NOMO-1 treated with dmso at 0.1 percent for 144 hours (cell line): ENCODE measurements around the gene EIF4A3.

Experiments used
- DNase-seq: peaks from one replicate; lab custom pipeline; 2025; ENCODE audit not compliant: unreplicated experiment; lab: John Stamatoyannopoulos, UW

The EIF4A3 gene

DNA sequence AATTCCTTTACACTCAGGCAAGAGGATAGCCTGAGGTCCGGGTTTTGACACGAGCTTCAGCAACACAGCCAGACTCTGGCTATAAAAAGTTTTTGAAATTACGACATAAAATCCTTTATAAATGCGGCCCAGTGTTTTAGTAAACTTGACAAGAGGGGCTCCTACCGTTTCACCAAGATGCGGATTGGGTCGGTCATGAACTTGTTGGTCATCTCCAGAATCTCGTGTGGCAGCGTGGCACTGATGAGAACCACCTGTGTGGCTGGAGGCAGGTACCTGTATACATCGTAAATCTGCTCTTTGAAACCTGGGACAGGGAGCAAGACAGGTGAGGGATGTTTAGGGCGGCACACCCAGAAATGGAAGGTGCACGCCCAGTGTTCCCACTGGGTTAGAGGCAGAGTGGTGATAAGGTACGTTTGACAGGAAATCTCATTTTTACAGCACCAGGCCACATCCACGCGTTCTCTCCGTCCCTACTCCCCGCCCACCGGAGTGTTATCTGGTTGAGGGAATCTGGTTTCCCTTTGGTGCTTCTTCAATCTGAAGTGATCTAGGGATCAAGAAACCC, 8.0 kb downstream of the EIF4A3 start:
- DNase-seq, result no peak

DNA sequence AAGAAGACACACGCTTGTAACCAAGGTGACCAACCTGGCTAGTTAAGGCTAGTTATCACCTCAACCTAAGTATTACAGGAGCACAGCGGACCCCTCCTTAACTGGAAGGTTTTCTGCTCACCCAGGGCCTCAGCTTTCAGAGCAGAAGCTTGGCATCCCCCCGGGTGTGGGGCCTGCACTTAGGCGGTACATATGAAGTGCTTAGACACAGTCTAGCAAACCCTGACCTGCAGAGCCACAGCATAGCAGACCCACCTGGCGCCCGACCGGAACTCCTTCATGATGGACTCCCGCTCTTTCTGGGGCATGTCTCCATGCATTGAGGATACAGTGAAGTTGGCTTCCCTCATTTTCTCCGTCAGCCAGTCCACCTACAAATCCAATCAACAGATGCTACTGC, 9.8 kb downstream of the EIF4A3 start:
- no peak for DNase-seq

DNA sequence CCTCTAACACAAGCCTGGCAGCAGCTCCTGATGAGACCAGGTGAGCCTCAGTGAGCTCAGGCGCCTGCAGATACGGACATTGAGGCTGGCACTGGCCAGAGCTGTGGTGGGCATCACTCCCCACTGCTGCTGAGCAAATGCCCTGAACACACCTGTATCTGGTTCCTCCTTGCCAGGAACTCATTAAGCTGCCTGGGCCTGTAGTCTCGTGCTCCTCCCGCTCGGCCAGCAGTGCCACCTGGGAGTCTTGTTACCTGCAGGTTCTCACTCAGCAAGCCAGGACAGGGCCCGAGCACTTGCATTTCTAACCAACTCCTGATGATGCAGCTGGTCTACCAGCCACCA, 13.3 kb downstream of the EIF4A3 start:
- DNase-seq, result no peak

DNA sequence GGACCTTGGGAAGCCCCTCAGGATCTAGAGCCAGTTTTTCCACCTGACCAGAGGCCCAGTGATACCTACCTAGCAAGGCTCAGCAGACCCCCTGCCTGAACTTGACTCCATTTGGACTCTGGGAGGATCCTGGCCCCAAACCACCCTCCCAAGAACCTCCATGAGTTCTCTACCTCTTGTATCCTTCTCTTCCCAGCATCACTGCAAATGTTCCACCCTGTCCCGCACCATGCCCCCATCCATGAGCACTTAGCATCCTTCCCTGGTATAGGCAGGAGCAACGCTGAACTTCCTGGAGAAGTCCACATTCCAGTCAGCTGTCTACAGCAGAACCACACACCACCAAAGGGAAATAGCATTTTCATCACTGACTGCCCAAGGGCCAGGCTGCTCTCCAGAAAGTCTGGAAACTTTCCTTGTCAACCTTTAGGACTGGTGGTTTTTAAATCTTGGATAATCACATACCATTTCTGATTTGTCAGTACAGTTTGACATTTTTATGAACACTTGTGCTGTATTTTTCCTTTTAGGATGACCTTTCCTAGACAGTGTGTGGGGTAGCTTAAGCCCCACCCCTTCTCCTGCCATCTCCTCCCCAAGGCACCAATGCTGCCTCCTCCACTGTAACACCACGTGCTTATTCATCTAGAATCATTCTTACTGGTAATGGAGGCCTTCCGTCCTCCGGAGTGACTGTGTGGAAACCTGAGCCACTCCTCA, 13.9 kb downstream of the EIF4A3 start:
- DNase-seq, result no peak

DNA sequence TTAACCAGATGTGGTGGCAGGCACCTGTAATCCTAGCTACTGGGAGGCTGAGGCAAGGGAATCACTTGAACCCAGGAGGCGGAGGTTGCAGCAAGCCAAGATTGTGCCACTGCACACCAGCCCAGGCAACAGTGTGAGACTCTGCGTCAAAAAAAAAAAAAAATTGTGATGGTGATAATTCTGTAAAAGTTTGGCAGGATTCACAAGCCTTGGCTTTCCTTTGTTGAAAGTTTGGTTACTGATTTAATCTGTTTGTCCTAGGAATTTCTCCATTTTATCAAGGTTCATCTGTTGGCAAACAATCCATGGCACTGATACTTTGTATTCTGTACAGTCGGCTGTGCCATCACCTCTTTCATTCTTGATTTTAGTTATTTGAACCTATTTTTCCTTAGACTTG, 15.9 kb downstream of the EIF4A3 start:
- DNase-seq, result no peak

DNA sequence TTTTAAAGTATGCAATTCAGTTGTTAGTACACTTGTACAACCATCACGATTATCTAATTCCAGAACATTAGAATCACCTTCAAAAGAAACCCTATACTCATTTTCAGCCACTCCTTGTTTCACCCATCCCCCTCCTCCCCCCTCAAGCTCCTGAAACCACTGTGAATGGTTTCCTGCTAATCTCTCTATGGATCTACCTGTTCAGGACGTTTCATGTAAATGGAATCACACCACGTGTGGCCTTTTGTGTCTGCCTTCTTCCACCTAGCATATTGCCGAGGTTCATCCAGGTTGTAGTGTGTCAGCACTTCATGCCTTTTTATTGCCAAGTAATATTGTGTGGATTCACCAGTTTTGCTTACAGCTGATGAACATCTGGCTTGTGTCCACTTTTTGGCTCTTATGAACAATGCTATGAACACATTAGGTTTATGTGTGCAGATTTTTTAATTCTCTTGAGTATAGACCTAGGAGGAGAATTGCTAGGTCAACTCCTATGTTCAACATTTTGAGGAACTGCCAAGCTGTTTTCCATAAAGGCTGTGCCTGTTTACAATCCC, 17.8 kb downstream of the EIF4A3 start:
- no peak for DNase-seq

DNA sequence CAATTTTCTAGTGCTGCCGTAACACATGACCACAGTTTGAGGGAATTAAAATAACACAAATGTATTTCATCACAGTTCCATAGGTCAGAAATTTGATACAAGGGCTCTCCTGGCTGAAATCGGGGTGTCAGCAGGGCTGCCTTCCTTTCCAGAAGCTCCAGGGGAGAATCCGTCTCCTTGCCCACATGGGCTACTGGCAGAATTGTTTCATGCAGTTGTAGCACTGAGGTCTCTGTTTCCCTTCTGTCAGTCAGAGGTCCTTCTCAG, 20.5 kb downstream of the EIF4A3 start:
- no peak for DNase-seq

DNA sequence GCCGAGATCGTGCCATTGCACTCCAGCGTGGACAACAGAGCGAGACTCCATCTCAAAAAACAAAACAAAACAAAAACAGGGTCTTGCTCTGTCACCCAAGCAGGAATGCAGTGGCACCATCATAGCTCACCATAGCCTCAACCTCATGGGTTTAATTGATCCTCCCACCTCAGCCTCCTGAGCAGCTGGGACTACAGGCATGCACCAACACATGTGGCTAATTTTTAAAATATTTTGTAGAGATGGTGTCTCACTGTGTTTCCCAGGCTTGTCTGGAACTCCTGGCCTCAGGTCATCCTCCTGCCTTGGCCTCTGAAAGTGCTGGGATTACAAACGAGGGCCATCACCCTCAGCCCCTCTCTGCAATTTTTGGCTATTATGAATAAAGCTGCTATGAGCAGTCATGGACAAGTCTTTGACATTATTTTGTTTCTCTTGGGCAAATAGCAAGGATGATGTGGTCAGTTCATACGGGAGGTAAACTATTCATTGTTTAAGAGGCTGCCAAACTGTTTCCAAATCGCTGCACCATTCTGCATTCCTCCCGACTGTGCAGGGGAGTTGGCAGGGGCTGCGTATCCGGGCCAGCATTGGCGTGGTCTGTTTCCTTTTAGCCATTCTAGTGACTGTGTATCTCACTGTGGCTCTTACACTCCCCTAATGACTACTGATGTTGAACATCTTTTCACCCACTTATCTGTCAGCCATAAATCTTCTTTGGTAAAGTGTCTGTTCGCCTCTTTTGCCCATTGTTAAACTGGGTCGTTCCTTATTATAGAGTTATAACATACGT, 21.1 kb downstream of the EIF4A3 start:
- no peak for DNase-seq

DNA sequence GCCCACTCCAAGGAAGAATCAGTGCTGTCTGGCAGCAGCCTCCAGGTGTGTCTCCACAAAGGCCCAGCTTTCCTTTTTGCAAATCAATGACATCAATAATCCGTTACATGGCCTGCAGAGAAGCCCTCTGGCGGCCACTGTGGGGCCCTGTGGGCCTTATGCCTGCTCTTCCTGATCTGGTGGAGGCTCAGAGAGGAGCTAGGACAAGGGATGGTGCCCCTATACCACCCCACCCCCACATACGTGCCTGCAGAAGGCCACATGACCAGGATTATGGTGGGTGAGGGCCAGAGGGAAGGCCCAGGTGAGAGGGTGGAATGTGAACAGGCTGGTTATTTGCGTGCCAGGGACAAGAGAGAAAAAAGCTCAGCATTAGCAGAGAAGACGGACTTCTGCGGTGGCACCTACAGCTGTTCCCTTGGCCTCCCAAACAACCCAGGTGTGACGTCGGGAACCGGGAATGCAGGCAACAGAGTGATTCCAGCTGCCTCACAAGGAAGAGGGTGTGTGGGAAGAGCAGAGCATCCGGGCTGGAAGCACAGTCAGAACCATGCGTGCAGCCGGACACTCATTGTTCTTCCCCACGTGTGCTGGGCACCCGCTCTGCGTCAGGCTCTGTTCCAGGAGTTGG, 22.5 kb downstream of the EIF4A3 start:
- DNase-seq, result no peak

DNA sequence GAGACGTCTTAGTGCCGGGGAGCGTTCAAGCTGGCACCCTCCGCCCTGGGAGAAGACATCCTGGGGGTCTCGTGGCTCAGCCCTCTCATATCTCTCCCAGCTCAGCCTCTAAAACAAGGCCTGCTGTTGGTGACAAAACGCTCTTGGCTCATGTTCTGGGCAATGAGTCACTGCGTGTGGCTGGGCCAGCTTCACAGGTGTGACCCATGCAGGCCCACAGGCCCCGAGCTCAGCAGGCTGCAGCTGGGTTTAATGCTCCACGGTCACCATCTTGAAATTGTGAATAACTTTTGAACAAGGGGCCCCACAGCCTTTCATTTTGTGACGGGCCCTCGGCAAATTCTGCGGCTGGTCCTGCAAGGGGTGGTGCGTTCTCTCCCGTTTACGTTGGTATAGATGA, 23.1 kb downstream of the EIF4A3 start:
- DNase-seq, result no peak

DNA sequence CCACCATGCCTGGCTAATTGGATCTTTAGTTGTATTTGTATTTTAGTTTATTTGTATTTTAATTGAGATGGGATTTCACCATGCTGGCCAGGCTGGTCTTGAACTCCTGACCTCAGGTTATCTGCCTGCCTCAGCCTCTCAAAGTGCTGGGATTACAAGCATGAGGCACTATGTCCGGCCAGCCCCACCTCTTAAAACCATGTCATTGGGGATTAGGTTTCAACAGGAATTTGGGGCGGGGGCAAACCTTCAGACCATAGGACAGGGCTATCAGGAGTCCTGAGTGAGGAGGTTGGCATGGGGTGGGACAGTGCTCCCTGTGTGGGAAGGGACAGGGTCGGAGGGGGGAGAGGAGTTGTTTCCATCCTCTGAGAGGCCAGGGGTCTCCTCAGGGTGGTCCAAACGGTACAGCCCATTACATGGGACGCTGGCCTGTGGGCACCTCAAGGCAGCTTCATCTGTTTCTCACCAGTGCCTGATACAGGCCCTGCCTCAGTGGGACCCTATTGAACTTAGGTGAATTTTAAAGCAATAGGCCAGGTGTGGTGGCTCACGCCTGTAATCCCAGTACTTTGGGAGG, 23.9 kb downstream of the EIF4A3 start:
- DNase-seq, result no peak

DNA sequence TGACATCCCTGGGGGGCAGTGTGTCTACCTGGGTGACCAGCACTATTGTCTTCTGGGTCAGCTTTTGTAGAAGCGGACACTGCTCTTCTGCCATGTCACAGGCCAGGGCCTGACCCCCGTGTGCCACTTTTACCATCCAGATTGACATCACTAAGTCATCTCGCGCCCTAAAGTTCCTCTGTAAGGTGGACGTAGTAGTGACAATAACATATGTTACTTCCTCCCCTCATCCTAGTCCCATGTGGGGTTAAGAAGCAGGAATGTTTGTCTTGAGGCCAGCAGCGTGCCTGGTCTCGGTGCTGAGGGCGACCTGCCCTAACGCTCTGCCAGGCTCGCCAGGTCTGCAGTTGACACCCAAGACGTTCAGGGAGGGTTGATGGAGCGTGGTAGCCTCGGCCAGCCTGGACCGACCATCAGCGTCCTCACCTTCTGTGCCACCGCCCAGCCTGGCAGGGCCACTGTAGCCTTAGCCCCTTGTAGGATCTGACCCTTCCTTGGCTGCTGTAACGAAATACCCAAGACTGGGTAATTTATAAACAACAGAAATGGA, 24.8 kb downstream of the EIF4A3 start:
- DNase-seq, result no peak

DNA sequence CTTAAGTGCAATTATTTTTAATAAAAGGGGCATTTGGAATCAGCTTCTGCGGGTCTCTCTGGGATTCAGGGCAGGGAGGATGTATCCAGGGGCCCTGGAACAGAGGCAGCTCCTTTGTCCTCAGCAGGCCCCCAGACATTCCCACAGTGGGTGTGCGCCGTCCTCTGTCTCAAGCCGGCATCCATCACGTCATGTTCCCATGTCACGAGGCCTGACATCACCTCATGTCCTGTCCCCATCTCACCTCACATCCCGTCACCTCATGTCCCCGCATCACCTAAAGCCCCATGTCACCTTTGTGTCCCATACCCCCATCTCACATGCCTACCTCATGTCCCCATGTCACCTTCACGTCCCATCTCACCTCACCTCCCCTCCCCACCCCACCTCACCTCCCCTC, 27.1 kb downstream of the EIF4A3 start:
- DNase-seq, result no peak

DNA sequence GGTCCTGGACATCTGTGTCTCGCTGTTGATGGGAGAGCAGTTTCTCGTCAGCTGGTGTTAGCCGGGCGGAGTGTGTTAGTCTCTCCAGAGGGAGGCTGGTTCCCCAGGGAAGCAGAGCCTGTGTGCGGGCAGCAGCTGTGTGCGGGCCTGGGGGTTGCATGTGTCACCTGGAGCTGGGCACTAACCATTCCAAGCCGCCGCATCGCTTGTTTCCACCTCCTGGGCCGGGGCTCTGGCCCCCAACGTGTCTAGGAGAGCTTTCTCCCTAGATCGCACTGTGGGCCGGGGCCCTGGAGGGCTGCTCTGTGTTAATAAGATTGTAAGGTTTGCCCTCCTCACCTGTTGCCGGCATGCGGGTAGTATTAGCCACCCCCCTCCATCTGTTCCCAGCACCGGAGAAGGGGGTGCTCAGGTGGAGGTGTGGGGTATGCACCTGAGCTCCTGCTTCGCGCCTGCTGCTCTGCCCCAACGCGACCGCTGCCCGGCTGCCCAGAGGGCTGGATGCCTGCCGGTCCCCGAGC, 27.6 kb downstream of the EIF4A3 start:
- DNase-seq, result no peak

DNA sequence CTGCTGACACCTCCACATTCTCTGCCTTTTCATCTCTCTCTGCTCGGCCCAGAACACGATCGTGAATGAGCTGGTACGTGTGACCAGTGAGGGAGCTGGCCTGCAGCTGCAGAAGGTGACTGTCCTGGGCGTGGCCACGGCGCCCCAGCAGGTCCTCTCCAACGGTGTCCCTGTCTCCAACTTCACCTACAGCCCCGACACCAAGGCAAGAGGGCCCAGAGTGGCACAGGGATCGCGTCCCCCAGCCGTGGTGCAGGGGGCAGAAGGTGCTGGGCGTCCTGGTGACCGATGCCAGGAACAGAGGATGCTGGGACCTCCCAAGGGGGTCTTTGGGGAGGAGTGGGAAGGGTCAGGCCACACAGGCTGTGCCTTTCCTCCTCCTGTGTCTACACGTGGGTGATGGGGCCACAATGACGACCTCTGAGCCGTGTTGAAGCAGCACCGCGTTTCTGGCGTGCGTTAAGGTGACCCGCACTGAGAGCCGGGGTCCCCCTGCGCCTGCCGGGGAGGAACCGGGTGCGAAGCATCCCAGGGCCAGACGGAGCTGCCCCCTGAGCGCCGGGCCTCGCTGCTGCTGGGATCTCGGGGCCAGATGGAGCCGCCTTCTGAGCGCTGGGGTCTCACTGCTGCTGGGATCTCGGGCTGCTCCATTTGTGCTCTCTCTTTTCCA, 28.2 kb downstream of the EIF4A3 start:
- no peak for DNase-seq

DNA sequence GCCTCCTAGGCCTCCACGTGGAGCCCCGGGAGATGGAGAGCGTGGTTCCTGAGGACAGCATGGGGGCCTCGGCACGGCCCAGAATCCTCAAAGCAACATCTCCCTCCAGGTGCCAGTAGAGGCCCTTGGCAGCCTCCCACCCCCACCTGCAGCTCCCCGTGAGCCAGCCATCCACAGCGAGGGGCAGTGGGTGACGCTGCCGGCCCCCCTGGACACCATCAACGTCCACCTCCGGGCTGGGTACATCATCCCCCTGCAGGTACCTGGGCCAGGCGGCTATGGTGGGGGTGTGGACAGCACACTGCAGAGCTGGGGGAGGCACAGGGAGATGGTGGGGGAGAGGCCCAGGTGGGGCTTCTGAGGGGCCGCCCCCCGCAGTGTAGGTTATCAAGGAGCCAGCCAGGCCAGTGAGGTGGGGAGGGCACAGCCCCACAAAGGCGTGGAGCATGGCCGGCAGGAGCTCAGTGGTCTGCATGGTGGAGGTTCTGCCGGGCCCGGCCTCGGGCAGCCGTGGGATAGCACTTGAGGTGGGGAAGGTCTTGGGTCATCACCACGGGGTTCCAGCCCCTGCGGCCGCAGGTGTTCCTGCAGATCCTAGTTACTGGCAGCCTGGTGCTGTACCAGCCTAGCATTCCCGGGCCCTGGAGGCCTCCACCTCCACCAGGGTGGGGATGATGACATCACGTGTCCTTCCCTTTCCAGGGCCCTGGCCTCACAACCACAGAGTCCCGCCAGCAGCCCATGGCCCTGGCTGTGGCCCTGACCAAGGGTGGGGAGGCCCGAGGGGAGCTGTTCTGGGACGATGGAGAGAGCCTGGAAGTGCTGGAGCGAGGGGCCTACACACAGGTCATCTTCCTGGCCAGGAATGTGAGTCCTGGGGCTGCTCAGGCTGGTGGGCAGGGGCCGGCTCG, 29.2 kb downstream of the EIF4A3 start:
- DNase-seq, result no peak

DNA sequence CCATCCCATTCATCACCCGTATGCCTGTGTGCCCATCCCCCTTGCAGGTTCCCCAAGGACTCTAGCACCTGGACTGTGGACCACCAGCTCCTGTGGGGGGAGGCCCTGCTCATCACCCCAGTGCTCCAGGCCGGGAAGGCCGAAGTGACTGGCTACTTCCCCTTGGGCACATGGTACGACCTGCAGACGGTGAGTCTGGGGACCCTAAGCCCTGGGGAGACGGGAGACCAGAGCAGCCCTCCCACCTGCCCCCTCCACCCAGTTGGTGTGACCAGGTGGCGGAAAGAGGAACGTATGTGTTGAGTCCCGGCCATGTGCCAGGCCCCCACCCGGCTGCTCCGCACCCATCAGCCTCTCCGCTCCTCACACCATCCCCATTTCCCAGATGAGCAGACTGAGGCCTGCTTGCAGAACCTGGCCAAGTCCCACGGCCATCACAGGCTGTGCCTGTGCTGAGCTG, 30.0 kb downstream of the EIF4A3 start:
- DNase-seq, result no peak

DNA sequence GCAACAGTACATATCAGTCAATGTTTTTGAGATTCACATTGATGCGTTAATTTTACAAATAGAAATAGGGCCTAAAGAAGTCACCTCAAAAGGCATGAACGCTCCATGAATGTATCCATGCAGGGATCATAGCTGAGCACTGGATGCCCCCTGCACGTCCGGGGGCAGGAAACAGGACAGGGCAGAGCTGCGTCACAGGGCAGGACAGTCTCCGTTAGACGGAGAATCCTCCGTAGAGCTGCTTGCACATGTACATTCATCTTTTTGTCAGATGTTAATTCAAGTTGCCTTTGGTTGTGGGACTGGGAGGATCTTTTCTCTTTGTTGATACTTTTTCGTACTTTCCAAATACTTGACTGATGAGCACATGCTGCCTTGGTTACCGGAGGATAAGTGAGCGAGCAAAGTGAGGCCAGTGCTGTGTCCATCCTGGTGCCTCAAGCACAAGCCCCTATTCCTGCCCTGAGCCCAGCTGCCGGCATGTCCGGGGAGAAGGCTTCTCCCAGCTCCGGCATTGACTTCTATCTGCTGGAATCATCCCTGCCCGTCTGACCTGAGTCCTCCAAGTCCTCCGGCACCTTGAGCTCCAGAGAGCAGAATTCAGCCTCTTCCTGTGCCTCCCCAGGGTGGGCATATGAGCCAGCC, 30.5 kb downstream of the EIF4A3 start:
- no peak for DNase-seq

DNA sequence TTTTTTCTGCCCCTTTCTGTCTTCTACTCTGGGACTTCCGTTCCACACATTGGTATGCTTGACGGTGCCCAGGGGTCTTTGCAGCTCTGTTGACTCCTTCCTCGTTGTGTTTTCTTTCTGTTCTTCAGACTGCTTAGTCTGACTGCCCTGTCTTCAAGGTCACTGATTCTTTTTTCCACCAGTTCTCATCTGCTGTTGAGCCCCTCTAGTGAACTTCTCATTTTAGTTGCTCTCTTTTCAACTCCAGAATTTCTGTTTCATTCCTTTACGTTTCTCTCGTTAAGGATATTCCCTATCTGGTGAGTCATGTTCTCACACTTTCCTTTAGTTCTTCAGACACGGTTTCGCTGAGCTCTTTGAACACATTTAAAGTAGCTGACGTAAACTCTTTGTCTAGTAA, 31.8 kb downstream of the EIF4A3 start:
- DNase-seq, result no peak
